Activated CD4-positive, alpha-beta T cell treated with anti-CD3 and anti-CD28 coated beads, Interleukin-2, amount 10 ng/mL, durations not matched to agents 7 days and 5 days (primary cell): ENCODE results near the gene SUSD5. TPM values are rescaled to one million over a fixed set of nuclear protein-coding genes. Genes with fewer than 3 reads are reported as not detected.
A peak's percentile ranks its signal among the peaks of the same experiment; 100 is the strongest.
"Not testable (repeated sequence)": the region's sequence is repeated elsewhere in the genome, so short reads cannot be mapped to it uniquely, and the experiment has no call there.

Experiments used
- CTCF ChIA-PET: fragments of 350-600 bp; sonication (Branson Sonifier 250); formaldehyde crosslinking; loops from one replicate; lab custom pipeline; 2021; ENCODE audit warnings: antibody characterized with exemption; lab: Charles Lee
- POLR2A ChIA-PET: fragments of 350-600 bp; sonication (Branson Sonifier 250); formaldehyde crosslinking; loops from one replicate; lab custom pipeline; 2021; ENCODE audit warnings: antibody characterized with exemption; lab: Charles Lee
- DNase-seq: peaks from one replicate; pipeline ENCODE4 v3.0.0-alpha.2; 2020
- H3K27ac Mint-ChIP-seq: one replicate; pipeline ENCODE4 v1.8.0; 2021; ENCODE audit warnings: mild to moderate bottlenecking, moderate library complexity, mixed read lengths
- H3K27me3 Mint-ChIP-seq: one replicate; pipeline ENCODE4 v1.8.0; 2021; ENCODE audit warnings: mixed read lengths
- H3K36me3 Mint-ChIP-seq: one replicate; pipeline ENCODE4 v1.8.0; 2021; ENCODE audit warnings: low read depth, mixed read lengths
- H3K4me1 Mint-ChIP-seq: one replicate; pipeline ENCODE4 v1.8.0; 2021; ENCODE audit warnings: mixed read lengths
- H3K4me3 Mint-ChIP-seq: one replicate; pipeline ENCODE4 v1.8.0; 2021; ENCODE audit warnings: mild to moderate bottlenecking, moderate library complexity, mixed read lengths
- H3K9me3 Mint-ChIP-seq: one replicate; pipeline ENCODE4 v1.8.0; 2021; ENCODE audit warnings: mixed read lengths
- total RNA-seq, 2 experiments: library from RNA; stranded (reverse); gene quantifications; one replicate each; pipeline ENCODE4 v1.2.3, GENCODE V29; 2021

Gene SUSD5
- total RNA-seq, 2 experiments from 2014 or later = not detected

DNA sequence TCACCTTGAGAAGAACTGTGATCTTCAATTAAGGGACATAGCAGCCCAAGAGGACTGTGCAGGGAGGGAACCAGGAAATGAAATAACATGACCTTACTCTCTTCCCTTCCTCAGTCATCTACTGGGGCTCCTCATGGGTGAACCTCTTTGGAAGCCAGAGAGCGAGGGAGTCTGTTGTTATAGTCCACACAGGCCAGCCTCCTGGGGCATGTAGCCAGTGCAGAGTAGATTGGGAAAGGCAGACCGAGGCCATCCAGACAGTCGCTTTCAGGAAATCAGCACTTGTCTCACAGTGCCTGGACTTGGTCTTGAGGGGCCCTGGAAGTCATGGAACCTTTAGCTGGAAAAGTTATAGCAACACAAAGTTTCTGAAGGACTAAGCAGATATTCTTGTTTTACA lies 98.7 kb downstream of the SUSD5 start:
- no peaks in the 10 kb centered on the region for H3K27me3 Mint-ChIP-seq
- no peak for DNase-seq
- H3K4me1 Mint-ChIP-seq = peaks cover 8% of the 10 kb centered on the region
- peaks cover 13% of the 10 kb centered on the region for H3K36me3 Mint-ChIP-seq
- ChIA-PET POLR2A (no interaction called here), CTCF (interaction anchor here (3.2 kb wide), 1 partner anchor 11 kb away, joined by 14 read pairs; no protein-coding TSS in a partner anchor)
- no peak overlapping the region for H3K27ac Mint-ChIP-seq
- no peak overlapping the region for H3K4me3 Mint-ChIP-seq
- H3K9me3 Mint-ChIP-seq = no peaks in the 10 kb centered on the region

DNA sequence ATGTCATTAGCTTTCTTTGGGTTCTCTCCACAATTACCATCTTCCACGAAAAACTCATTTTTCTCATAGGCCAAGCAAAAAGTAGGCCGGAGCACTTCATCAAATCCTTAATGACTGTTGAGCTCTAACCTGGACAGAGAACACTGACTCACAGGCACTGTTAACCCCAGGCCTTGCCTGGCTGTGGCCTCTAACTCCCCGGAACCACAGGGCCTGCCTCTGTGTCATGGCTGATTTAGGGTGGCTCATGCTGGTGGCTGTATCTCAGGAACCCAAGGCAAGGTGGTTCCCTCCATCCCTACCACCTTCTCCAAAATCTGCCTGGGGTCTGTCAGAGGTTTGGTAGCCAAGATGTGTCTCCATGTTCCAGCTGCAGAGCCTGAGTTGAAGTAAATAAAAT lies 101.1 kb downstream of the SUSD5 start:
- Mint-ChIP-seq H3K9me3 (no peaks in the 10 kb centered on the region), H3K27ac (no peak overlapping the region), H3K27me3 (no peaks in the 10 kb centered on the region), H3K4me3 (no peak overlapping the region), H3K4me1 (peaks cover 24% of the 10 kb centered on the region), H3K36me3 (peaks cover 4% of the 10 kb centered on the region)
- DNase-seq = no peak
- CTCF ChIA-PET = interaction anchor here (1.3 to 1.7 kb wide), 2 partner anchors 13 to 19 kb away, joined by 4 to 8 read pairs; no protein-coding TSS in a partner anchor
- POLR2A ChIA-PET = no interaction called here

DNA sequence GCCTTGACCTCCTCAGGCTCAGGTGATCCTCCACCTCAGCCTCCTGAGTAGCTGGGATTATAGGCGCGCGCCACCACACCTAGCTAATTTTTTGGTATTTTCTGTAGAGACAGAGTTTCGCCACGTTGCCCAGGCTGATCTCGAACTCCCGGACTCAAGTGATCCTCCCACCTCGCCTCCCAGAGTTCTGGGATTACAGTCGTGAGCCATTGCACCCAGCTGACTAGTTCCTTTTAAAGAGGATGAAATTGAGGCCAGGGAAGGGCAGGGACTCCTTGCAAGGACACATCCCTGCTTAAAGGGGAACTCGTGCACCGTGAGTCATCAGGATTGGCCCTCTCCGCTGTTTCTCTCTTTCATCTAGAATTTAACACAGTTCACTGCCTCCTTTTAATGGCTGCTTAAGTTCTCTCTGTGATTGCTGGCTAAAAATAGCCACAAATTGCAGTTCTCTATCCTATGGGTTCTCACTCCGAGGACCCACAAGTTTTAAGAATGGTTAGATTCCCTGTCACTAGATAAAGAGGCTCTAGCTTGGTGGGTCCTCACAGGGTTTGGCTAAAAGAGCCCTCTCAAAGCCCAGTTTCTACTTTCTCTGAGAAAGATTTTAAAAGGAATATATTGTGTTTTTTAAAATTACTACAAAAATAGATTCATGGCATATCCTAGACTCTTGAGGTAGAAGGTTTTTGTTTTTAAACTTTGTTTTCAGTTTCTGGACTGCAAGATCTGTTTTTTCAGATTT lies 103.4 kb downstream of the SUSD5 start:
- Mint-ChIP-seq H3K27me3 (no peaks in the 10 kb centered on the region), H3K4me3 (peak overlapping the region; percentile 82), H3K36me3 (peaks cover 6% of the 10 kb centered on the region), H3K27ac (no peak overlapping the region), H3K4me1 (peaks cover 38% of the 10 kb centered on the region), H3K9me3 (peaks cover 4% of the 10 kb centered on the region)
- ChIA-PET CTCF (interaction anchor here (0.9 to 1.9 kb wide), 4 partner anchors 41 to 350 kb away, joined by 3 to 7 read pairs (median 3); no protein-coding TSS in a partner anchor), POLR2A (no interaction called here)
- DNase-seq = no peak

DNA sequence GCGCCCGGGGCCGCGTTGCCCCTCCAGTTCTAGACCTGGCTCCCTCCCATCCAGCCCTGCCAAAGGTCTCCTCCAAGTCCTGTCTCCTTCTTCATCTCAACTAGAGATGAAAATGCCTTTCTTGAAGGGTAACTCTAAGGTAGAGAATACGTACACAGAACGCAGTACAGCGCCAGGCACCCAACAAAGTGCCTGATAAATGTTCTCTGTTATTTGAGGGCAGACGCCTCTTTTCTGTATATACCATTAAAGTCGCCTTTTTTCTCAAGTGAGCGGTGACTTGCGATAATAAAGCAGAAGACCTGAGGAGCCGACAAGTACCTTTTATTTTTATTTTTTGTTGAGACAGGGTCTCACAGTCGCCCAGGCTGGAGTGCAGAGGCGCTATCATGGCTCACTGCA lies 104.0 kb downstream of the SUSD5 start:
- Mint-ChIP-seq H3K27me3 (no peaks in the 10 kb centered on the region), H3K4me3 (peak overlapping the region; percentile 82), H3K4me1 (peaks cover 38% of the 10 kb centered on the region), H3K9me3 (peaks cover 4% of the 10 kb centered on the region), H3K36me3 (peaks cover 6% of the 10 kb centered on the region), H3K27ac (peak overlapping the region; percentile 89)
- ChIA-PET POLR2A (no interaction called here), CTCF (interaction anchor here (1.3 kb wide), 1 partner anchor 258 kb away, joined by 3 read pairs; no protein-coding TSS in a partner anchor)
- DNase-seq = no peak

DNA sequence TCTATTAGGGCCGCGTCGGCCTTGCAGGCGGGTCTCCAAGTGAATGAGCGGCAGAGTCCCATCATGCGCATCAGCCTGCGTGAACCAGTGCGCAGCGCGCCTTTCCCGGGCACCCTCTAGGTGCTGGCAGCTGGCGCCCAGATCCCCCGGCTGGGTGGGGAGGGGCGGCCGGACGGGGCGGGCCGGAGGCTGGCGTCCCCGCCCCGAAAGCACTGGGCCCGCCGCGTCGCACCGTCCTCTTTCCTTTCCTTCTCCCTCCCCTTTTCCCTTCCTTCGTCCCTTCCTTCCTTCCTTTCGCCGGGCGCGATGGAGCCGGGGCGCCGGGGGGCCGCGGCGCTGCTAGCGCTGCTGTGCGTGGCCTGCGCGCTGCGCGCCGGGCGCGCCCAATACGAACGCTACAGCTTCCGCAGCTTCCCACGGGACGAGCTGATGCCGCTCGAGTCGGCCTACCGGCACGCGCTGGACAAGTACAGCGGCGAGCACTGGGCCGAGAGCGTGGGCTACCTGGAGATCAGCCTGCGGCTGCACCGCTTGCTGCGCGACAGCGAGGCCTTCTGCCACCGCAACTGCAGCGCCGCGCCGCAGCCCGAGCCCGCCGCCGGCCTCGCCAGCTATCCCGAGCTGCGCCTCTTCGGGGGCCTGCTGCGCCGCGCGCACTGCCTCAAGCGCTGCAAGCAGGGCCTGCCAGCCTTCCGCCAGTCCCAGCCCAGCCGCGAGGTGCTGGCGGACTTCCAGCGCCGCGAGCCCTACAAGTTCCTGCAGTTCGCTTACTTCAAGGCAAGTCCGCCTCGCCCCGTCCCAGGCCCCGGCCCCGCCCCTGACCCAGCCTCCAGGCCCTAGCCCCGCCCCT lies 104.6 kb downstream of the SUSD5 start, which contains the start of gene CRTAP:
Gene CRTAP (plus strand): TSS at position 243 of the 850 bp plus-strand sequence. CDS start 64 bp downstream, at position 307.
- H3K36me3 Mint-ChIP-seq = peaks cover 6% of the 10 kb centered on the region
- POLR2A ChIA-PET = interaction anchor here (0.7 kb wide), 1 partner anchor 162 kb away, joined by 3 read pairs; the partner anchor contains the start of gene CCR4
- no peaks in the 10 kb centered on the region for H3K27me3 Mint-ChIP-seq
- CTCF ChIA-PET = interaction anchor here (0.7 to 1.3 kb wide), 4 partner anchors 11 to 259 kb away, joined by 3 read pairs; no protein-coding TSS in a partner anchor
- peak within 1 kb of the TSS; percentile 89 for H3K27ac Mint-ChIP-seq
- H3K4me1 Mint-ChIP-seq = peaks cover 38% of the 10 kb centered on the region
- peak; percentile 81 for DNase-seq
- peaks cover 4% of the 10 kb centered on the region for H3K9me3 Mint-ChIP-seq
- peak within 1 kb of the TSS; percentile 82 for H3K4me3 Mint-ChIP-seq

DNA sequence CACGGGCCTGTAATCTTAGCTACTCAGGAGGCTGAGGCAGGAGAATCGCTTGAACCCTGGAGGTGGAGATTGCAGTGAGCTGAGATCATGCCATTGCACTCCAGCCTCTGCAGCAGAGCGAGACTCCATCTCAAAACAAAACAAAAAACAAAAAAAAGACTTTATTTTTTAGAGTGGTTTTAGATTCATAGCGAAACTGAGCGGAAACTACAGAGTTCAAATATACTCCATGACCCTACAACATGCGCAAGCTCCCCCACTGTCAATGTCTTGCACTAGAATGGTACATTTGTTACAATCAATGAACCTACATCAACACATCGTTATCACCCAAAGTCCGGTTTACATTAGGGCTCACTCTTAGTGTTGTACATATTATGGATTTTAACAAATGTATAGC lies 107.0 kb downstream of the SUSD5 start:
- Mint-ChIP-seq H3K36me3 (peaks cover 6% of the 10 kb centered on the region), H3K9me3 (peaks cover 4% of the 10 kb centered on the region), H3K27me3 (no peaks in the 10 kb centered on the region), H3K4me1 (peaks cover 38% of the 10 kb centered on the region), H3K4me3 (no peak overlapping the region), H3K27ac (no peak overlapping the region)
- DNase-seq = no peak
- POLR2A ChIA-PET = no interaction called here
- CTCF ChIA-PET = interaction anchor here (0.6 to 1.4 kb wide), 3 partner anchors 36 to 422 kb away, joined by 3 to 4 read pairs (median 3); no protein-coding TSS in a partner anchor

DNA sequence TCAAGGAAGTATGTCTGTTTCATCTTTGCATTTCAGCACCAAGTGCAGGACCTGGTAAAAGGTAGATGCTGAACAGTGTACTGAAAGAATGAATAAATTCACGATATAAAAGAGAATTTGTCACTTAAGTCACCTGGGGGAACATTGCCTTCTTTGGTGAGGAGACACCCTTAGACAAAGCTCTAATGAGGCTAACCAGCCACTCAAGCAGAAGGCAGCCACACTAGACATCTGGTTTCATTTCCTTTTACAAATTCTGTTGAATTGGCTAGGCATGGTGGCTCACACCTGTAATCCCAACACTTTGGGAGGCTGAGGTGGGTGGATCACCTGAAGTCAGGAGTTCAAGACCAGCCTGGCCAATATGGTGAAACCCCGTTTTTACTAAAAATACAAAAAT lies 111.8 kb downstream of the SUSD5 start:
- CTCF ChIA-PET, DNase-seq: not testable (repeated sequence)

DNA sequence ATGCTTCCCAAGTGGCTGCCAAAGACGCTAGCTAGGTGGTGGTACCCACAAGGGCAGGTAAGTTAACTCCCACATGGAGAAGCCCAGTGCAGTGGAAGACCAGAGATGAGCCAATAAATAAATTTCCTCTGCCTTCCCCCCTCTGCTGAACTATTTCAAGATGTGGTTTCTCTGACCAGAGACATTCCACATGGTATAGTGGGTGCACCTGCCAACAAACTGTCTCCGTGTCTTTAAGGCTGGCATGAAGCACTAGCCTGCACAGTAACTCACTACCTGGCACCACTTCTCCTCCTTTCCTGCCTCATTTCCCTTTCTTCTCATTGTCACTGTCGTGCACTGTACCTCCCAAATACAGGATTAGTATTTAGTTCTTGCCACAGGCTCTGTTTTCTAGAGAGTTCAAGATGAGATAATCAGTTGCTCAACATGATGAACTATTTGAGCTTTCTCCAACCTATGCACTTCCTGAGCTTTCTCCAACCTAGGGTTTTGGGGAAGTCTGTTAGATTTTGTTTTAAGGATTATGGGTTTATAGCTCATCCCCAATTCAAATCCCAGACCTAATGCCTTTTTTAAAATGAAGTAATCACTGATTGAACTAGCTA lies 113.2 kb downstream of the SUSD5 start:
- CTCF ChIA-PET = interaction anchor here (1.0 to 1.7 kb wide), 2 partner anchors 10 to 158 kb away, joined by 3 to 5 read pairs; no protein-coding TSS in a partner anchor
- H3K9me3 Mint-ChIP-seq = no peaks in the 10 kb centered on the region
- no peaks in the 10 kb centered on the region for H3K36me3 Mint-ChIP-seq
- no peak for DNase-seq
- POLR2A ChIA-PET = no interaction called here
- H3K4me1 Mint-ChIP-seq = no peaks in the 10 kb centered on the region
- peaks cover 3% of the 10 kb centered on the region for H3K27me3 Mint-ChIP-seq
- H3K4me3 Mint-ChIP-seq = no peak overlapping the region
- no peak overlapping the region for H3K27ac Mint-ChIP-seq

More for the DNA sequence above, 111.8 kb downstream of the SUSD5 start:
- H3K4me3 Mint-ChIP-seq, H3K4me1 Mint-ChIP-seq, H3K27ac Mint-ChIP-seq, H3K27me3 Mint-ChIP-seq, H3K36me3 Mint-ChIP-seq, POLR2A ChIA-PET, H3K9me3 Mint-ChIP-seq: not testable (repeated sequence)

DNA sequence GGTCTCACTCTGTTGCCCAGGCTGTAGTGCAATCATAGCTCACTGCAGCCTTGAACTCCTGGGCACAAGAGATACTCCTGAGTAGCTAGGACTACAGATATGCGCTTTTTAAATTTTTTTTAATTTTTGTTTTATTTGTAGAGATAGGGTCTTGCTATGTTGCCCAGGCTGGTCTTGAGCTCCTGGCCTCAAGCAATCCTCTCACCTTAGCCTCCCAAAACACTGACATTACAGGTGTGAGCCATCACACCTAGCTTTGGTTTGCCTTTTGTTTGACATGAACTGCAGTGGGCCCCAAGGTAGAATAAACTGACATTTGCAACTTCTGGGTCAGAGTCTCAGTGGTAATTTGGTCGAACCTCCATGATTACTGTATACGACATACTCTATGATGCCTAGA lies 113.8 kb downstream of the SUSD5 start:
- H3K9me3 Mint-ChIP-seq = no peaks in the 10 kb centered on the region
- no peaks in the 10 kb centered on the region for H3K36me3 Mint-ChIP-seq
- H3K27me3 Mint-ChIP-seq = peaks cover 3% of the 10 kb centered on the region
- H3K4me3 Mint-ChIP-seq = no peak overlapping the region
- ChIA-PET CTCF (interaction anchor here (0.6 to 1.7 kb wide), 4 partner anchors 9 to 311 kb away, joined by 3 to 5 read pairs (median 4); no protein-coding TSS in a partner anchor), POLR2A (no interaction called here)
- H3K4me1 Mint-ChIP-seq = no peaks in the 10 kb centered on the region
- H3K27ac Mint-ChIP-seq = no peak overlapping the region
- DNase-seq = no peak

DNA sequence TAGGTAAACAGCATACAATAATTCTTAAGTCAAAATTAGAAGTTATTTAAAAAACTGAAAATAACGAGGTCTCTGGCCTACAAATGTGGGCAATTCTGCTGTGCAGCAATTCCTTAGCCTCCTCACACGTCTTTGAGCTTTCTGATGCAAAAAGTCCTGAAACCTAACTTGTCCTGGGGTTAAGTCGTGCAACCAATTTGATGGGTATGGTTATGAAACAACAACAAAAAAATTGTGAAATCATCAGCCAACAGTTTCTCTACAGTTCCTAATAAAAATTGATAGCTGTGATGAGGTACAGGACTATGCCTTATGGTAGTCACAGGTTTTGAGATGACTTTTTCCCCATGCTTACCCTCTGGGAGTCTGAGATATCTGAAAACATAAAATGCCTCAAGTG lies 115.1 kb downstream of the SUSD5 start:
- DNase-seq = no peak
- Mint-ChIP-seq H3K4me1 (no peaks in the 10 kb centered on the region), H3K9me3 (no peaks in the 10 kb centered on the region), H3K36me3 (no peaks in the 10 kb centered on the region), H3K27ac (no peak overlapping the region), H3K4me3 (no peak overlapping the region), H3K27me3 (peaks cover 3% of the 10 kb centered on the region)
- ChIA-PET CTCF (no interaction called here), POLR2A (no interaction called here)

DNA sequence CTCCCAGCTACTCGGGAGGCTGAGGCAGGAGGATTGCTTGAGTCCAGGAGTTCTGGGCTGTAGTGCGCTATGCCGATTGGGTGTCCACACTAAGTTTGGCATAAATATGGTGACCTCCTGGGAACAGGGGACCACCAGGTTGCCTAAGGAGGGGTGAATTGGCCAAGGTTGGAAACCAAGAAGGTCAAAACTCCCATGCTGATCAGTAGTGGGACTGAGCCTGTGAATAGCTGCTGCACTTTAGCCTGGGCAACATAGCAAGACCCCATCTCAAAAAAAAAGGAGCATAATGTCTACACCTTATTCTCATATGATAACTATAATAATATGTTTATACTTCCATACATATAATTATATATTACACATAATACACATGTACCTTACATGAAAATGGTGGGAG lies 115.6 kb downstream of the SUSD5 start:
- H3K4me1 Mint-ChIP-seq = no peaks in the 10 kb centered on the region
- H3K27ac Mint-ChIP-seq = no peak overlapping the region
- no peaks in the 10 kb centered on the region for H3K9me3 Mint-ChIP-seq
- no peak for DNase-seq
- H3K4me3 Mint-ChIP-seq = no peak overlapping the region
- no peaks in the 10 kb centered on the region for H3K36me3 Mint-ChIP-seq
- CTCF ChIA-PET = no interaction called here
- peaks cover 3% of the 10 kb centered on the region for H3K27me3 Mint-ChIP-seq
- POLR2A ChIA-PET = no interaction called here

DNA sequence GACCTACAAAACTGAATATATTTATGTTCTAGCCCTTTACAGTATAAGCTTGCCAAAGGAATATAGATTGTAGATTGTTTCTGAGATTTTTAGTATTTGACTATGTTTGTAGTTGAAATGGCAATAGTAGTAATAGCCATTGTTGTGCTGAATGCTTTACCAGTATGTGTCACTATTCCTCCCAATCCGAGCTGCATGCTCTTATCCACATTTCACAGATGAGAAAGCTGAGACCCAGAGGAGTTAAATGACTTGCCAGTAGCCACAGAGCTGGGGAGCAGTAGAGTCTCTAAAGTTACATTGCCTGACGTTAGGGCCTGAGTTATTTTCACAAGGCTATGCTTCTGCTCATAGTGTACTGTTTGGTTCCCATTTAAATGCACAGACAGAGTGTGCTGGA lies 118.4 kb downstream of the SUSD5 start:
- Mint-ChIP-seq H3K36me3 (peaks cover 7% of the 10 kb centered on the region), H3K27me3 (peaks cover 3% of the 10 kb centered on the region), H3K9me3 (no peaks in the 10 kb centered on the region), H3K4me3 (no peak overlapping the region), H3K27ac (no peak overlapping the region), H3K4me1 (peaks cover 14% of the 10 kb centered on the region)
- POLR2A ChIA-PET = no interaction called here
- DNase-seq = no peak
- CTCF ChIA-PET = no interaction called here
